ENCODE data around the gene LPCAT1.

GRCh38 chr5:1549475-1550030, 25.8 kb upstream of the LPCAT1 start:
- TF ChIP-seq CTCF (conservative IDR thresholded peaks at IDR 0.05; ENCODE audit: low read depth, low read length) (no peak), MXI1 (IDR thresholded peaks at IDR 0.05; ENCODE audit: borderline replicate concordance, low read depth, low read length) (no peak), RCOR1 (IDR thresholded peaks at IDR 0.05; ENCODE audit: insufficient replicate concordance, low read length) (no peak), ELK1 (IDR thresholded peaks at IDR 0.05; ENCODE audit: borderline replicate concordance, low read depth, low read length) (no peak), POLR2A (IDR thresholded peaks at IDR 0.05; ENCODE audit: low read depth, low read length) (no peak), CEBPB (IDR thresholded peaks at IDR 0.05; ENCODE audit: low read depth, low read length) (no peak), RAD21 (IDR thresholded peaks at IDR 0.05; ENCODE audit: low read length) (no peak), CHD1 (IDR thresholded peaks at IDR 0.05; ENCODE audit: low read depth, low read length) (no peak)

All from IMR-90 (cell line).